Heart left ventricle (tissue), 13 donors: ENCODE results near the gene RDM1.

Experiments used
- POLR2A ChIP-seq, 2 donors: fragments of 450-650 bp; IDR thresholded peaks; one replicate each; pipeline ENCODE4 v1.6.1; 2017; ENCODE audit warnings: antibody characterized with exemption in 2 of 2, mild to moderate bottlenecking in 2 of 2, moderate library complexity in 2 of 2
- TF ChIP-seq, protein P1 (sequence below), 12 donors: fragments of 200-600 bp; sonication (generic) in 4 of 12; IDR thresholded peaks; one replicate each; pipeline versions ENCODE4 v1.5.0 to v1.8.0; 2018 to 2022; ENCODE audit warnings: antibody characterized with exemption in 12 of 12, mild to moderate bottlenecking in 5 of 12
- donor health status: ischemic (EF 13 %, LVEDD 7.1; RV severe dilation, severe dysfunction).
- donor health status: DM: no; HTN: yes; CAD: no.
- donor health status: DM: no; HTN: no; CAD: no.
- donor health status: ischemic (EF 25% LVEDD 6.9; RV normal size, moderate dysfunction).
- donor health status: ischemic (EF 25% LVEDD 5.7; RV mildly dilated, moderate dysfunction).
- donor health status: ischemic (EF 35%, LVEDD 5.7; RV mildly dilated, moderate dysfunction).
- donor health status: nonischemic (EF 11% LVEDD 7.7; RV severe dilation, severe dysfunction).
- donor health status: DM: yes; HTN: yes; CAD: no.
- donor health status: PGD.
- donor health status: ischemic (EF 29% LVEDD 5.4; RV normal size, mild dysfunction).
- donor health status: nonischemic (EF 23%, LVEDD 6.1; RV moderate dilation, normal function).

DNA sequence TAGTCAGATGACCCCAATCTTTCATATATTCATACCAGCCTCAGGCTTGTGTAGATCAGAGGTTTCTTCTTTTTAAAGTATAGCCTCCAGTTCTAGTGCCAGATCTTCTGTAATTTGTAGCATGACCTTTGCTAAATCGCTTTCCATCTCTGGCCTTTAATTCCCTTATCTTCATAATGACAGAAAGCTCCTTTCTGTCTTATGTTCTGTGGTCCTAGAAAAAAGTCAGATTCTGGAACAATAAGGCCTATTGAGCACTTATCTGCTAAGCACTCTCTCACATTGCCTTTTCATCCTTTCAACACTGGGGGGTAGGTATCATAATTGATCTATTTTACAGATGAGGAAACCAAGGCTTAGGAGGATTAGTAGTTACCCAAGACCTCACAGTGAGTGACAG lies 41.5 kb upstream of the RDM1 start:
- TF ChIP-seq, protein P1, sequence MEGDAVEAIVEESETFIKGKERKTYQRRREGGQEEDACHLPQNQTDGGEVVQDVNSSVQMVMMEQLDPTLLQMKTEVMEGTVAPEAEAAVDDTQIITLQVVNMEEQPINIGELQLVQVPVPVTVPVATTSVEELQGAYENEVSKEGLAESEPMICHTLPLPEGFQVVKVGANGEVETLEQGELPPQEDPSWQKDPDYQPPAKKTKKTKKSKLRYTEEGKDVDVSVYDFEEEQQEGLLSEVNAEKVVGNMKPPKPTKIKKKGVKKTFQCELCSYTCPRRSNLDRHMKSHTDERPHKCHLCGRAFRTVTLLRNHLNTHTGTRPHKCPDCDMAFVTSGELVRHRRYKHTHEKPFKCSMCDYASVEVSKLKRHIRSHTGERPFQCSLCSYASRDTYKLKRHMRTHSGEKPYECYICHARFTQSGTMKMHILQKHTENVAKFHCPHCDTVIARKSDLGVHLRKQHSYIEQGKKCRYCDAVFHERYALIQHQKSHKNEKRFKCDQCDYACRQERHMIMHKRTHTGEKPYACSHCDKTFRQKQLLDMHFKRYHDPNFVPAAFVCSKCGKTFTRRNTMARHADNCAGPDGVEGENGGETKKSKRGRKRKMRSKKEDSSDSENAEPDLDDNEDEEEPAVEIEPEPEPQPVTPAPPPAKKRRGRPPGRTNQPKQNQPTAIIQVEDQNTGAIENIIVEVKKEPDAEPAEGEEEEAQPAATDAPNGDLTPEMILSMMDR (IDR thresholded peaks at IDR 0.05) = no peak
- no peak for TF ChIP-seq POLR2A (IDR thresholded peaks at IDR 0.05)
